Heart left ventricle (tissue), 13 donors: ENCODE data around the gene NMRK2.

ENCODE experiments used
- CTCF ChIP-seq, 12 donors: fragments of 200-600 bp; sonication (generic) in 4 of 12; IDR thresholded peaks; one replicate each; pipeline versions ENCODE4 v1.5.0 to v1.8.0; 2018 to 2022; ENCODE audit warnings: antibody characterized with exemption in 12 of 12, mild to moderate bottlenecking in 5 of 12
- POLR2A ChIP-seq, 2 donors: fragments of 450-650 bp; IDR thresholded peaks; one replicate each; pipeline ENCODE4 v1.6.1; 2017; ENCODE audit warnings: antibody characterized with exemption in 2 of 2, mild to moderate bottlenecking in 2 of 2, moderate library complexity in 2 of 2
- donor health status: ischemic (EF 13 %, LVEDD 7.1; RV severe dilation, severe dysfunction).
- donor health status: DM: no; HTN: yes; CAD: no.
- donor health status: DM: no; HTN: no; CAD: no.
- donor health status: ischemic (EF 25% LVEDD 6.9; RV normal size, moderate dysfunction).
- donor health status: ischemic (EF 25% LVEDD 5.7; RV mildly dilated, moderate dysfunction).
- donor health status: ischemic (EF 35%, LVEDD 5.7; RV mildly dilated, moderate dysfunction).
- donor health status: nonischemic (EF 11% LVEDD 7.7; RV severe dilation, severe dysfunction).
- donor health status: DM: yes; HTN: yes; CAD: no.
- donor health status: PGD.
- donor health status: ischemic (EF 29% LVEDD 5.4; RV normal size, mild dysfunction).
- donor health status: nonischemic (EF 23%, LVEDD 6.1; RV moderate dilation, normal function).

GRCh38 chr19:3961007-3961406, 28.1 kb downstream of the NMRK2 start:
- no peak for TF ChIP-seq CTCF (IDR thresholded peaks at IDR 0.05)
- TF ChIP-seq POLR2A (IDR thresholded peaks at IDR 0.05) = no peak
